GM18868 (cell line): Measurements from ENCODE around the gene PWWP2B.

Experiments
- ATAC-seq: cut with Tn5 transposase; IDR thresholded peaks from one replicate; pipeline ENCODE4 v1.9.1; 2021; ENCODE audit warnings: mild to moderate bottlenecking, moderate library complexity; ENCODE audit not compliant: unreplicated experiment

PWWP2B gene

GRCh38 chr10:132363376-132363775 lies 33.6 kb upstream of the PWWP2B start:
- ATAC-seq, result no peak

- ATAC-seq, result no peak
These were observed 32.9 kb upstream of the PWWP2B start for GRCh38 chr10:132363921-132364593.

- ATAC-seq, result no peak
These were observed 32.4 kb upstream of the PWWP2B start for GRCh38 chr10:132364594-132364970.

GRCh38 chr10:132365102-132365501 lies 31.9 kb upstream of the PWWP2B start:
- no peak for ATAC-seq

- no peak for ATAC-seq
These were observed 31.0 kb upstream of the PWWP2B start for GRCh38 chr10:132366006-132366405.

GRCh38 chr10:132366499-132366898 lies 30.5 kb upstream of the PWWP2B start:
- no peak for ATAC-seq

- ATAC-seq, result no peak
These were observed 28.6 kb upstream of the PWWP2B start for GRCh38 chr10:132368391-132368790.

GRCh38 chr10:132368881-132369635 lies 27.9 kb upstream of the PWWP2B start:
- no peak for ATAC-seq

GRCh38 chr10:132369636-132370185 lies 27.3 kb upstream of the PWWP2B start:
- no peak for ATAC-seq

- ATAC-seq, result no peak
These were observed 26.3 kb upstream of the PWWP2B start for GRCh38 chr10:132370426-132371340.

- no peak for ATAC-seq
These were observed 25.3 kb upstream of the PWWP2B start for GRCh38 chr10:132371641-132372081.

- ATAC-seq, result no peak
These were observed 24.4 kb upstream of the PWWP2B start for GRCh38 chr10:132372516-132373095.

GRCh38 chr10:132373241-132373955 lies 23.6 kb upstream of the PWWP2B start:
- ATAC-seq, result no peak

GRCh38 chr10:132374176-132374575 lies 22.8 kb upstream of the PWWP2B start:
- no peak for ATAC-seq

GRCh38 chr10:132374612-132375011 lies 22.4 kb upstream of the PWWP2B start:
- ATAC-seq, result no peak

- no peak for ATAC-seq
These were observed 21.7 kb upstream of the PWWP2B start for GRCh38 chr10:132375116-132375794.

GRCh38 chr10:132375795-132376297 lies 21.2 kb upstream of the PWWP2B start:
- ATAC-seq, result no peak

- ATAC-seq, result no peak
These were observed 20.6 kb upstream of the PWWP2B start for GRCh38 chr10:132376394-132376851.

GRCh38 chr10:132377326-132377725 lies 19.7 kb upstream of the PWWP2B start:
- ATAC-seq, result no peak
